GM20000 (cell line): ENCODE measurements around the gene VPREB3.
A peak's percentile ranks its signal among the peaks of the same experiment; 100 is the strongest.

Experiments used
- DNase-seq: peaks from one replicate; pipeline ENCODE4 v3.0.0; 2012; ENCODE audit warnings: low spot score
- CTCF ChIP-seq: IDR thresholded peaks from 2 replicates; pipeline ENCODE4 v1.5.1; 2012; ENCODE audit warnings: mild to moderate bottlenecking, control low read depth; ENCODE audit errors: extremely low read depth, missing control alignments

The VPREB3 gene

GRCh38 chr22:23793326-23793725 is 39.1 kb upstream of the VPREB3 start:
- no peak for TF ChIP-seq CTCF
- no peak for DNase-seq

- no peak for TF ChIP-seq CTCF
- peak; percentile 1 for DNase-seq
These were observed 37.8 kb upstream of the VPREB3 start for GRCh38 chr22:23791738-23792645.

DNA sequence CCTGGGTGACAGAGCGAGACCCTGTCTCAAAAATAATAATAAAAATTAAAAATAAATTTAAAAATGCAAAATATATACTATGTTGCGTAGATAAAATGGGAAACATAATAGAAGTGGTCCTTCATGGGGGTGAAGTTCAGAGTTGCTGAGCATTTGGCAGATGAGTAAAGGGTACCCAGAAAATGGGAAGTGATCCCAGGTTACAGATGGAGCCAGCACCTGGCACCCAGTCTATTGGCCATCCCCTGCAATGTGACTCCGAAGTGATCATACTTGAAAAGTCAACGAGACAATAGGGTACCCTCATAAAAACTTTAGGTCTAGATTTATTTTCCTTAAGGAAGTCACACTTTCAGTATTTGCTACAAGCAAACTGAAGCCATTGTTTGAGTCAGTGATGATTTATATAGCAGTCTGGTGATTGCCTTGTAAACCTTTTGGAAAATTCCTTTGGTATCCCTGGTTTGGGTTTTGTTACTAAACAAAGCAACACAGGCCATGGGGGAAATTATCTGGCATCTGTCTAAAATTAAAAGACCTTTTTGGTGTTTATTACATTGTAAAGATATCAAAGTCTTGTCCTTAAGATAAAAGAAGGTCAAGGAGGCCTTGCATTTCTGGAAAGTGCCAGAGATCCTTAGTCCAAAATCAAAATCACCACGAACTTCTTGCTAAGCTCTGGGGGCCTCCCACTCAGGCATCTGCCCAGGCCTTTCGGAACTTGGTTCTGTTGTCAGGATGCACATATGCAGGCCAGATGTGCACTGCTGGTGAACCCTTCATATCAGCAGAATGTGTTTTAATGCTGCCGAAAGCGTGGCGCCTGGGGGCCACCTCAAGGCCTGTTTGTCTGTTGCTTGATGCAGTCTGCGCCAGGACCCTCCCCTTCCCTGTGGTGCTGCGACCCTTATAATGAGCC is 36.9 kb upstream of the VPREB3 start:
- no peak for TF ChIP-seq CTCF
- DNase-seq: peak; percentile 2

GRCh38 chr22:23789638-23790037 is 35.4 kb upstream of the VPREB3 start:
- peak; percentile 6 for DNase-seq
- no peak for TF ChIP-seq CTCF

- no peak for TF ChIP-seq CTCF
- DNase-seq: peak; percentile 1
These were observed 34.9 kb upstream of the VPREB3 start for GRCh38 chr22:23789121-23789520.

DNA sequence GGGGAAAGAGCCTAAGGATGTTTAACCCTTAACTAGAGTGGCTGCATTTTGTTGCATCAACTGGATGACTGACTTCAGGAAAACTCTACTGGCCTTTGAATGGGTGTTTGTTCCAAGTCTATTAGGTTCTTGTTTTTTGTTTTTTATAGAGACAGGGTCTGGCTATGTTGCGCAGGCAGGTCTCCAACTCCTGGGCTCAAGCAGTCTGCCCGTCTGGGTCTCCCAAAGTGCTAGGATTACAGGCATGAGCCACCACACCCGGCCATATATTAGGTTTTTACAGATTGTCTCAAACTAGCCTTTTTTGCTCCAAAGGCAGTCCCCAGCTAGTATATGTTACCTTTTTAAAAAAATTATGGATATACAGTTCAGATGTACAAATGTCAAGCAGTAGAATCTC is 33.7 kb upstream of the VPREB3 start:
- TF ChIP-seq CTCF: no peak
- no peak for DNase-seq

GRCh38 chr22:23787600-23787896 is 33.3 kb upstream of the VPREB3 start:
- no peak for DNase-seq
- TF ChIP-seq CTCF: no peak
